HG02943 (cell line): ENCODE measurements around the gene STK32B.

Source experiments
- ATAC-seq: cut with Tn5 transposase; IDR thresholded peaks from one replicate; pipeline ENCODE4 v1.9.1; 2021; ENCODE audit warnings: mild to moderate bottlenecking, low read depth, moderate library complexity; ENCODE audit not compliant: unreplicated experiment

The STK32B gene

GRCh38 chr4:5374994-5375393, 323.7 kb downstream of the STK32B start:
- no peak for ATAC-seq

DNA sequence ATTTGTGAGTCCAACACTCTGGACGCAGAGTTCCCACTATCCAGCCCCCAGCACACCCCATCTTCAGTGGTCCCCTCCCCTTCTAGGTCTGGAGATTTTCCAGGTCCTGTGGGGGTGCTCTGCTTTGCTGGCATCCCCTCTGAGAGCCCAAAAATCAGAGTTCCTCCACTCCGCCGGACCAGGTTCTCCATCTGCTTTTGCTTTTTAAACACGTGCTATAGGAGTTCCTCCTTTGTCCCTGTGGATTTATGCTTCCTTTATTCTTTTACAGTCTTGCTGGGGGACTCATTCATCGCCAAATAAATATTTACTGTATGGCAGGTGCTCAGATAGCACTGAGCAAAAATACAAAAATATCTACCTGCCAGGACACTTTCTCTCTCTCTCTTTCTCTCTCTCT, 324.7 kb downstream of the STK32B start:
- ATAC-seq = no peak

- no peak for ATAC-seq
Observed at GRCh38 chr4:5378002-5378401, 326.7 kb downstream of the STK32B start.

- no peak for ATAC-seq
Observed at GRCh38 chr4:5379895-5380294, 328.6 kb downstream of the STK32B start.

GRCh38 chr4:5381961-5382441, 330.7 kb downstream of the STK32B start:
- ATAC-seq = no peak

DNA sequence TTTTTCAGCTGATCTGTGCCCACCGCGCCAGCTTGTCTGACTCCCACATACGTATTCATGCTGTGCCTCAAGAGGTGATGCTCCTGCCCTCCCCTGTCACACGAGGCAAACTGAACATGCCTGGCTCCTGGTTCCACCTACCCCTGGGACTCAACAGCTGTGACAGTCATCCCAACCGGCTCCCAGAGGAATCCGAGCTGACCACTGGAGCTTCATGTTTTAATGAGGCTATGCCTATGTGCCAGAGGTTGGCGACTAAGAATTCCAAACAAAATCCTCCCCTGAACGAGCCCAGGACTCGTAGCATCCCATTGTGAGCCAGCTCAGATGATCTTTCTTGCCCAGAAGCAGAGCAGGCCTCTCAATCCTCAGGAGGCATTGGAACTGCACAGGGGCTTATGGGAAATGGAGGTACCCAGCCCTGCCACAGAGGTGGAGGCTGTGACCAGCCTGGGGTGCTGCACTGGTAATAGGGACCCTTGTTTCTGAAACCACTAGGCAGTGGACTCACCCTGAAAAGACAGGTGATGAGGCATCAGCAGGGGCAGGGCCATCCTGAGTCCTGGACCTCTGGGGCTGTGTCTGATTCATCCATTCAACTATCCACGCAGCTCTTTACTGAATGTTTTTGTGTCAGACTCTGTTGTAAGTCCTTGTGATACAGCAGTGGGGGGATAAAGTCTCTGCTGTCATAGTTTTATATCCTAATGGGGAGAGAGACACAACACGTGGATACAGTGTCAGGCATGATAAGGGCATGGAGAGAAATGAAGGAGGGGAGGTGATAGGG, 332.1 kb downstream of the STK32B start:
- ATAC-seq = no peak

- no peak for ATAC-seq
Observed at GRCh38 chr4:5385741-5386311, 334.5 kb downstream of the STK32B start.

- no peak for ATAC-seq
Observed at GRCh38 chr4:5386921-5387320, 335.6 kb downstream of the STK32B start.

DNA sequence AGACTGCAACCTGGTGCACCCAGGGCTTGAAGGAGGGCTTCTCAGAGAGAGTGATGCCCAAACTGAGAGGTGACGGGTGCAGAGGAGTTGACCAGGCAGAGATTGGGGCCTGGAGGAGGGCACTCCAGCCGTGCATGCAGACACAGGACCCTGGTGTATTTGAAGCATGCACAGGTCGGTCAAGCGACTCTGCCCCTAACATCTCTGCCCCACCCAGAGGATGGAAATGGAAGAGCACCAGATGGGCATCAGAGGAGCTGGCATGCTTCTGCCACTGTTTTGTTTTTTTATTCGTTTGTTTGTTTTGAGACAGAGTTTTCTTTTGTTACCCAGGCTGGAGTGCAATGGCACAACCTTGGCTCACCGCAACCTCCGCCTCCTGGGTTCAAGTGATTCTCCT, 336.2 kb downstream of the STK32B start:
- no peak for ATAC-seq

DNA sequence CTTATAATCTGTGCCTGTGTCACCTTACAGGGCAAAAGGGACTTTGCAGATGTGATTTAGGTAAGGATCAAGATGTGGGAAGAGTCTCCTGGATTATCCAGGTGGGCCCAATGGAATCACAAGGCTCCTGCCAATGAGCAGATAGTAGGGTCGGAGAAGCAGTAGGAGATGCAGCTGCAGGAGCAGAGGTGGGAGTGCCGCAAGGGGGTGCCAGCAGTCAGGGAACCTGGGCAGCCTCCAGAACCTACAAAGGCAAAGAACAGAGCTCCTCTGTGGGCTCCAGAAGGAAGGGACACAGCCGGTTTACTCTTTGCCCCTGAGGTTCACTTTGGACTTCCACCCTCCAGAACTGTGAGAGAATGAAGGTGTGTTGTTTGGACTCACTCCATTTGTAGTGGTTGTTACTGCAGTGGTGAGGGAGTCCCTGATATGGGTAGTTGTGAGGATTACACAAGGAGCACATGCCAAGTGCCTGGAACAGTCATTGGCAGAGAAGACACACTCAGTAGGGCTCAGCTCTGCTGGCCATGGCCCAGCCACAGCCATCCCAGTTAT, 338.6 kb downstream of the STK32B start:
- no peak for ATAC-seq

- no peak for ATAC-seq
Observed at GRCh38 chr4:5391492-5391891, 340.2 kb downstream of the STK32B start.

DNA sequence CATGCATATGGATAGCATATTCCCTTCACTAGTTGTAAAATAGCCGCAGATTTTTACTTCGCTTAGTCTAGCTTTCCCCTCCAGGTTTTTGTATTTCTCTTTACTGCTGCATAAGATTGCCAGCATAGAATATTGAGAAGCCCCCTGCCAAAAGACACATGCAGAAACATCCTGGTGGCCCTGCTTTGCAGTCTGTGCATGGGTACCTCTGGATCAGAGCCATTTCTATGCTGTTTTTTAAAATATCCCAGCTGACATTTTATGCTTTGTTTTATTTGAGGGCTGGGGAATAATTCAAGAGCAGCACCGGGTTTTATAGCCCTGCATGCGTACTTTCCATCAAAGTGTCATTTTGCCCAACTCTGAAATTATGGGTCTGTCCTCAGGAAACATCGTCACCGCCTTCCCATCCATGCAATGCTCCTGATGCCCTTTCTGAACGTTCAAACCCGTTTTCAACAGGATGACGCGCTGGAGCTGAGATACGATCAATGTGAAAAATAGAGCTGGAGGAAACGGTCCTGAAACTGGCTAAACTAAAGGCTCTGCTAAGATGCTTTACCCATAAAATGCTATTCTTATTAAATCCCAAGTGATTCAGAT, 342.7 kb downstream of the STK32B start:
- ATAC-seq = no peak

DNA sequence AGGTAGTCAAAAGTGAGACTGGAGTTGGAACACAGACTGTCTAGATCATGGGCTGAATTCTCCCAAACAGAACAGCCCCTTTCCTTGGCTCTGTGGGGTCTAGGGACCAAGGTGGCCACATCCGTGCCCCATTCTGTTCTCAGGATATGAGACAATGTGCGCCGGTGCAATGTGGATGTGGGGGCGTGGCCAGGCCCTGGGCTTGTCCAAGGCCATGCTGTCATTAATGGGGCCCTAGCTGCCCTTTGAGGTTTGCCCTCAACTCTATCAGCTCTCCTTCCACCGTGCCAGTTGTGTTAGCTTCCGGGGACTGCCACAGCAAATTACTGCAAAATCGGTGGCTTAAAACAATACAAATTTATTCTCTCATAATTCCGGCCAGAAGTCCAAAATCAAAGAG, 344.5 kb downstream of the STK32B start:
- no peak for ATAC-seq

- no peak for ATAC-seq
Observed at GRCh38 chr4:5398056-5398455, 346.8 kb downstream of the STK32B start.

- no peak for ATAC-seq
Observed at GRCh38 chr4:5399124-5399523, 347.8 kb downstream of the STK32B start.

GRCh38 chr4:5399790-5400421, 348.6 kb downstream of the STK32B start:
- ATAC-seq = no peak

DNA sequence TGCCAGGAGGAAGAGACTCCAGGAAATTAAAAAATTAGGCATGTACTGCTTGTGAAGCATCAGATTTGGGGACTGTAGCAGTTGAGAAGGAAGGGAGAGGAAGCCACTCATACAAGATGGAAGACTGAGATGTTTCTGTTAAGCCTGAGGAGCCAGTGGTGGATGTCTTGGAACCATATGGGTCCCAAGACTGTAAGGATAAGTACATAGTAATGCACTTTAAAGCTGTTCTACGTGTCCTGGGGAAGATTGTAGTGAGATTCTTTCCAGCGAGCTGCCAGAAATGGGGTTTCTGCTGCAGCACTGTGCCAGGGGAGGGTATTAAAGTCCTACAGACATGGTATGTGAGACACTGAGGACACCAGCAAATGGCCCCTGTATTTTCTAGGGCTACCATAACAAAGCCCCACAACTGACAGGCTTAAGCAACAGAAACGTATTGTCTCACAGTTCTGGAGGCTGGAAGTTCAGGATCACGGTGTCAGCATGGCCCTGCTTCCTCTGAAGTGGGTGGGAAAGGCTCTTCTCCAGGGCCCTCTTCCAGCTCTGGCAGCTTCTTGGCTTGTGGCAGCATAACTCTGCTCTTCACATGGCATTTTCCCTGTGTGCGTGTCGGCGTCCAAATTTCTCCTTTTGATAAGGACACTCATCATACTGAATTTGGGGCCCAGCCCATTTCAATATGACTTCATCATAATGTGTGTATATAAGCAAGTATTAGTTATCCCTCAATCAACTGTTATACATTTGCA, 352.6 kb downstream of the STK32B start:
- ATAC-seq = no peak

DNA sequence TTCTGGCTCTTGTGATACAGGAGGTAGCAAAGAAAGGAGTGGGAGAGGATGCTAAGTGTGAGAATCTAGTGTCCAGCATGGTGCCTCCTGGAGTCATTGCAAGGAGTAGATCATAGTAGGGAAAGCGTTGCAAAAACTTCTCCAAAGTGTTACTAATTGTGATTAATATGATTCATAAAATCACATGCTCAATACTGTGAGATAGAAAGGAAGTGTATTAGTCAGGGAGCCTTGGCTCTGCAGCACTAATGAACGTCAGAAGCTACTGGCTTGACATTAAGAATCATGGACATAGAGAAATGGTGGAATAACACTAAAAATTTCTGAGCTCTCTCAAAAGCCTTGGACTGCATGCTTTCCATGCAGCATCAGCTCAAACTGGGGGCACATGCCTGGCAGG, 358.0 kb downstream of the STK32B start:
- no peak for ATAC-seq

DNA sequence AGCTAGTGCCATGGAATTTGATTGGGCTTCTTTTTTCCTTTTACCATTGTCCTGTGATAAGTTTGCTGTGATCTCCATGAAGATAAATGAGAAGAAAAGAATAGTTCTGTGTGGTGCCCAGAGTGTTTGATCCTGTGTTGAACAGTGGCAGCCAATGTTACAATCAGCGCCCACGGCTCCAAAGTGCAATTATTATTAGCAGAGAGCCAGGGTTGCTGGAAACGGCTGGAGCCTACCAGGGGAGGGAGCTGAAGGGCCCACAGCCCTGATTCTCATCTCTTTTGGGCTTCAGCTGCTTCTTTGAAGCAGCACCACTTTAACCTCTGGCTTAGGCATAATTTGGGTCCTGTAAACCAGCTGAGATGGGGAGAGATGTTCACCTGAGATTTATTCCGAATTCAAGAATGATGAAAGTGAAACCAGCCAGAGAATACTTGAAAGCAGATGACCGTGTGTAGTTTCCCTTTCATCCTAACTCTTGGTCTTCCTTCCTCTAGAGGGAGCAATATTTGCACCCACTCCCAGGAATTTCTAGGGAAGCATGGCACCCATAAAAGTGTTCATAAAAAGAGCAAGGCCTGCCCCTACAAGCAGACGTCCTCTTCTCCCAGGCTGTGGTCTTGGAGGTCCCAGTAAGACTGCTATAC, 358.8 kb downstream of the STK32B start:
- ATAC-seq = no peak

DNA sequence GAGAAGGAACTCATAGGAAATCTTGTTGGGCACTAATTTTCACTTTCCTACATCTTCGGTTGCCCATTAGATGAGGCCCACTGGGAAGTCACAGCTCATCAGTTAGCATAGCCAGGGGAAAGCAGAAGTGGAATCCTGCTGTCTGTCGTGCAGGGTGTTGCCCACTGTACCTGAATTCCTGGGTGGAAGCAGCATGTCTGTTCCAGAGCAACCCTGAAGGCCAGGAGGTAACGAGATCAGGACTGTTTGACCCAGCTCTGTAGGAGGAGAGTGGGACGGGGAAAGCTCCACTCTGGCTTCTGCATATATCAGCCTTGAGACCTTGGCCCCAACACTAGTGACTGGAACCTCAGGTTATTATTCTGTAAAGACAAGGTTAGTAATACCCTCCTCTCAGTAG, 361.0 kb downstream of the STK32B start:
- no peak for ATAC-seq
